GM13976 (cell line): ENCODE results near the gene CYGB.
A peak's percentile ranks its signal among the peaks of the same experiment; 100 is the strongest.

Source experiments
- DNase-seq: peaks from one replicate; pipeline ENCODE4 v3.0.0; 2012; ENCODE audit warnings: low spot score
- CTCF ChIP-seq: IDR thresholded peaks from 2 replicates; pipeline ENCODE4 v1.5.1; 2012; ENCODE audit warnings: borderline replicate concordance, mild to moderate bottlenecking; ENCODE audit not compliant: insufficient read depth; ENCODE audit errors: extremely low read depth, missing control alignments, control extremely low read depth
- in situ Hi-C: fragments of 300-500 bp; cut with MboI; formaldehyde crosslinking; loops from one replicate; pipeline ENCODE4 v1.12.0; 2022; ENCODE audit warnings: low sequenced_read_pairs, mixed read lengths, inconsistent platforms; ENCODE audit not compliant: unreplicated experiment

The CYGB gene

GRCh38 chr17:76540381-76541300 lies 3.1 kb upstream of the CYGB start:
- in situ Hi-C loops = no loop called here
- TF ChIP-seq CTCF = no peak
- DNase-seq = peak; percentile 69

GRCh38 chr17:76539631-76540271 lies 2.2 kb upstream of the CYGB start, which contains the start of gene PRCD:
TSS of gene PRCD (plus strand) at chr17:76540044. CDS start at chr17:76540142, 98 bp downstream.
- DNase-seq = no peak
- no peak for TF ChIP-seq CTCF
- in situ Hi-C loops = no loop called here

GRCh38 chr17:76538941-76539570 lies 1.5 kb upstream of the CYGB start:
- TF ChIP-seq CTCF = no peak
- no peak for DNase-seq
- in situ Hi-C loops = no loop called here

- in situ Hi-C loops = no loop called here
- TF ChIP-seq CTCF = no peak
- no peak for DNase-seq
Observed at GRCh38 chr17:76538281-76538931, 897 bp upstream of the CYGB start.

- no peak for DNase-seq
- TF ChIP-seq CTCF = no peak
- in situ Hi-C loops = no loop called here
Observed at GRCh38 chr17:76537288-76537577, 276 bp downstream of the CYGB start.
